HCEC 1CT (cell line): Measurements from ENCODE around the gene DCTN2.

Experiments
- DNase-seq: peaks from one replicate; pipeline ENCODE4 v3.0.0-alpha.2; 2017

Gene DCTN2

DNA sequence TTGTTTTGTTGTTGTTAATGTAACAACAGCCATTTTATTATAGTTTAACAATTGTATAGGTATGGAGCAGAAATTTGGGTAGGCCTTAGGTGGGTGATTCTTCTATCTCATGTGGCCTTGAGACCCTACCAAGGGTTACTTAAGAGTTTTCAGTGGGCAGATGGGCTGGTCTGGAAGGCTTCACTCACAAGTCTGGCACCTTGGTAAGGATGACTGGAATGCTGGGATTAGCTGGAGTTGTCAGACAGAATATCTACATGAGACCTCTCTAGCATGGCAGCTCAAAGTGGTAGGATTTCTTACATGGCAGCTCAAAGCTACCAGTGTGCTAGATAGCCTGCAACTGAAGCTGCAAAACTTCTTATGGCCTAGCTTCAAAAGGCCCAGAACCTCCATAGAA is 61.3 kb downstream of the DCTN2 start:
- no peak for DNase-seq

DNA sequence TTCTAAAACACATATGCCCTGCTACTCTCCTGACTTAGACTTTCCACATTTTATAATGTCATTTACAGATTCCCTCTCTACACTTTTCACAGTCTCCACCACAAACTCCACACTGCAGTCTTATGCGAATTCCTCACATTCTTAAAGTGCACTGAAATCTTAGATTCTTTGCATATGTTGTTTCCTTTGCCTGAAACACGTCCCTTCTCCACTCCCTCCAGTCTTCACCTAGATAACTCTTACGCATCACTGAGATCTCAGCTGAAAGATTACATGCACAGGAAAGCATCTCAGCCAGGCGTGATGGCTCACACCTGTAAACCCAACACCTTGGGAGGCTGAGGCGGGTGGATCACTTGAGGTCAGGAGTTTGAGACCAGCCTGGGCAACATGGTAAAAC is 63.5 kb downstream of the DCTN2 start:
- DNase-seq: peak; percentile 23

- no peak for DNase-seq
These were observed 65.3 kb downstream of the DCTN2 start for GRCh38 chr12:57481671-57482070.
